Fibroblast of skin of abdomen (primary cell): ENCODE data around the gene CHAD.

Experiments
- DNase-seq: peaks from one replicate; pipeline ENCODE4 v3.0.0-alpha.2; 2013

Gene CHAD

GRCh38 chr17:50458270-50458669, 10.4 kb downstream of the CHAD start:
- DNase-seq, result no peak

- DNase-seq, result no peak
These were observed 11.1 kb downstream of the CHAD start for GRCh38 chr17:50457621-50458020.

GRCh38 chr17:50453901-50454300, 14.8 kb downstream of the CHAD start:
- no peak for DNase-seq

- DNase-seq, result no peak
These were observed 15.9 kb downstream of the CHAD start for GRCh38 chr17:50452630-50453300.

GRCh38 chr17:50451943-50452629, 16.6 kb downstream of the CHAD start:
- DNase-seq, result no peak

GRCh38 chr17:50448643-50449042, 20.0 kb downstream of the CHAD start:
- DNase-seq, result no peak

- DNase-seq, result no peak
These were observed 20.6 kb downstream of the CHAD start for GRCh38 chr17:50447870-50448595.

- DNase-seq, result no peak
These were observed 22.9 kb downstream of the CHAD start for GRCh38 chr17:50445730-50446325.

- DNase-seq, result no peak
These were observed 23.6 kb downstream of the CHAD start for GRCh38 chr17:50444841-50445715.

GRCh38 chr17:50443505-50443974, 25.1 kb downstream of the CHAD start:
- DNase-seq, result peak; percentile 22

- no peak for DNase-seq
These were observed 27.5 kb downstream of the CHAD start for GRCh38 chr17:50440838-50441829.

GRCh38 chr17:50440172-50440837, 28.4 kb downstream of the CHAD start:
- DNase-seq, result no peak

- DNase-seq, result no peak
These were observed 29.7 kb downstream of the CHAD start for GRCh38 chr17:50439008-50439407.

GRCh38 chr17:50437409-50437808, 31.3 kb downstream of the CHAD start:
- DNase-seq, result no peak

GRCh38 chr17:50432125-50432762, 36.4 kb downstream of the CHAD start:
- DNase-seq, result no peak

GRCh38 chr17:50430821-50431618, 37.7 kb downstream of the CHAD start:
- DNase-seq, result no peak

GRCh38 chr17:50429793-50430192, 38.9 kb downstream of the CHAD start:
- no peak for DNase-seq

- DNase-seq, result no peak
These were observed 39.8 kb downstream of the CHAD start for GRCh38 chr17:50428831-50429424.
